PFSK-1 (cell line): Measurements from ENCODE around the gene VEPH1.

Experiments used
- POLR2AphosphoS5 ChIP-seq: IDR thresholded peaks from 2 replicates; pipeline ENCODE4 v1.6.1; 2012; ENCODE audit warnings: low read depth, mild to moderate bottlenecking, control low read depth, low read length, moderate library complexity
- REST ChIP-seq, 2 experiments: IDR thresholded peaks; 2 replicates each; pipeline versions ENCODE4 v1.6.1 to v1.8.0; 2011 to 2012; ENCODE audit warnings: low read depth in 2 of 2, low read length in 2 of 2, control low read depth in 1 of 2, inconsistent platforms in 1 of 2, mild to moderate bottlenecking in 1 of 2, moderate library complexity in 1 of 2; ENCODE audit not compliant: insufficient read depth in 1 of 2
- TAF1 ChIP-seq: IDR thresholded peaks from 2 replicates; pipeline ENCODE4 v1.6.1; 2012; ENCODE audit warnings: low read length, control low read depth, borderline replicate concordance; ENCODE audit not compliant: insufficient read depth

GRCh38 chr3:157452097-157452496 lies 51.1 kb downstream of the VEPH1 start:
- no peak for TF ChIP-seq REST (IDR thresholded peaks at IDR 0.05; ENCODE audit: insufficient read depth in 1 of 2, low read depth in 2 of 2, low read length in 2 of 2)
- TF ChIP-seq TAF1, result no peak
- no peak for TF ChIP-seq POLR2AphosphoS5
